Sciatic nerve (tissue), 2 donors: ENCODE results near the gene SLC25A26. TPM values are rescaled to one million over a fixed set of nuclear protein-coding genes. Genes with fewer than 3 reads are reported as not detected.
"Not testable (repeated sequence)": the region's sequence is repeated elsewhere in the genome, so short reads cannot be mapped to it uniquely, and the experiment has no call there.

Experiments used
- ATAC-seq: fragments of 200-7000 bp; cut with Tn5 transposase; one replicate; pipeline ENCODE4 v1.9.1; 2020; ENCODE audit warnings: mild to moderate bottlenecking, moderate library complexity
- DNase-seq: peaks from one replicate; pipeline ENCODE4 v3.0.0-alpha.2; 2020; ENCODE audit warnings: low spot score
- intact Hi-C: fragments of 100-400 bp; cut with DNase I; formaldehyde crosslinking; loops from one replicate; pipeline ENCODE4 v1.14.2; 2022
- total RNA-seq: library from RNA; stranded (reverse); fragmentation: NEBNext Ultra II Directional; extraction: Animal tissue kit (Norgen Biotek cat#: 25700); gene quantifications from one replicate; pipeline ENCODE4 v1.2.1, GENCODE V29; 2021
- donor health status: DM: no; HTN: no; CAD: no.
- donor health status: DM: no; HTN: no; CAD: no.

Gene SLC25A26
- total RNA-seq, 1 donor from 2014 or later, result 16.4 TPM

DNA sequence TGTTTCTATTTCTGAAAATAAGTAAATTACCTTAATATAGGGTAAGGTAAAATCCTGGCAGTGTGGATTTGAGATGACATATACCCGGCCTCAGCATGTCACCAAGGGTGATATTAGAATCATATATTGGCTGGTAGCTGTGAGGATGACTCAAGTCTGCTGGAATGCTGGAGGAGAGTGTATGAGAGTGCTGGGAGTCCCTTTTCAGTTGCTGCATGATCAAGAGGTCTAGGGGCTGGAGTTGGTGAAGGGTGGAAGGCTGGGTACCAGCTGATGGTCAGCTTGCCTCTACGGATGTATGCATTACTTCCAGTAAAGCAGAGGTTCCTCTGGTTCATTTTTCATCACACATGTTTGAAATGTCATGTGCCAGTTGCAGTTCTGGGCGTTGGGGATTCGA, 40.6 kb downstream of the SLC25A26 start:
- DNase-seq, result no peak
- intact Hi-C loops, result no loop called here
- ATAC-seq, result no peak

- DNase-seq, result no peak
- intact Hi-C loops, result no loop called here
- ATAC-seq, result no peak
These were observed 44.8 kb downstream of the SLC25A26 start for GRCh38 chr3:66265649-66266048.

- ATAC-seq, result no peak
- no peak for DNase-seq
- intact Hi-C loops, result no loop called here
These were observed 45.8 kb downstream of the SLC25A26 start for GRCh38 chr3:66266551-66266950.

DNA sequence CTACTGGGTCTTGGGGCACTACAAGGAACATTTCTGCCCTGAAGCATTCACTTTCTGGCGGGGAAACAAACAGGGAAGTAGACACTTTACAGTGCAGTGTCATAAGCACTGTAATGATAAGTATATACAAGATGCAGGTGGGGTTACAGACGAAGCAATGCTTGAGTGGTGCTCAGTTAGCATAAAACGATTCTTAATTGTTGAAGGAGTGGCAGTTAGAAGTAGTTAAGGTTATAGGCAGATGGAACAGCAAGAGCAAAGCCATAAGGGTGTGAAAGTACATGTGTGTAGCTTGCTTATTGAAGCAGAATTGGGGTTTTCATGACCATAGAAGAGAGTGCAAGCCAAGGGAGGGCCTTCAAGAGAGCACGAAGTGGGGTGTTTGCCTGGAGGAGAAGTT, 46.2 kb downstream of the SLC25A26 start:
- ATAC-seq (no peak), DNase-seq (no peak)
- intact Hi-C loops, result no loop called here

- intact Hi-C loops, result no loop called here
- no peak for DNase-seq
- no peak for ATAC-seq
These were observed 47.1 kb downstream of the SLC25A26 start for GRCh38 chr3:66267906-66268305.

- no peak for DNase-seq
- ATAC-seq, result no peak
- intact Hi-C loops, result no loop called here
These were observed 48.1 kb downstream of the SLC25A26 start for GRCh38 chr3:66268864-66269263.

DNA sequence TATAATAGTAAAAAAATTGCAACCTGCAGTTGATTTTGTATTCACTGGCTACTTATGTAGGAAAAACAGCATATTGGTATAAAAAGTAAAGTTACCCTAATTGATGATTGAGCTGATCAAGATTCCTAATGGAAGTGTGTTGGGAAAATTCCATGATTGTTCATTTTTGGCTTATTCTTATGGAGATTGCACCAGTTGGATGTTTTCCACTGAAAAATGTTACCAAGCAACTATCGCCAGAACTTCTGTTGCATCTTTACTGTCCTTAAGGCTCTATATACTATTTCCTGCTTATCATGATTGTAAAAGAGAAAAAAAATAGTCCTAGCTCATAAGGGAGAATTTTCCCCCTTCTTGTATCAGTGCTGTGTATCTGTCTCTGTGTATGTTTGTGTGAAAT, 48.6 kb downstream of the SLC25A26 start:
- DNase-seq, result no peak
- intact Hi-C loops, result no loop called here
- no peak for ATAC-seq

DNA sequence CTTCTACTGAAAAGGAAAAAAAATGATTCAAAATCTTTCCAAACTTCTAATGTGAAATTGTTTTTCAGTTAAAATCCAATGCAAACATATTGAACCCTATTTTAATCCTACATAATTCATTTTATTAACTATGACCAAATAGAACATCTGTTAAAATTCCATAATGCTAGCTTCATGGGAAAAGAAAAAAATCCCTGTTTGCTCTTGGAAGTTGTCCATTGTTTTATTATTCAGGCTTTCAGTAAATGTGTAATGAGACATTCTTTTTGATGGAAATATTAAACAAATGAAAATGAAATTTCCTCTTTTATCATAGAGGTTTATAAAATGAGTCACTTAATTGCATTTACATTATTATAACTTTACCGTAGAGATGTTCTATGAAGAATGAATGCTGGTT, 49.5 kb downstream of the SLC25A26 start:
- DNase-seq, result no peak
- intact Hi-C loops, result no loop called here
- ATAC-seq, result no peak

DNA sequence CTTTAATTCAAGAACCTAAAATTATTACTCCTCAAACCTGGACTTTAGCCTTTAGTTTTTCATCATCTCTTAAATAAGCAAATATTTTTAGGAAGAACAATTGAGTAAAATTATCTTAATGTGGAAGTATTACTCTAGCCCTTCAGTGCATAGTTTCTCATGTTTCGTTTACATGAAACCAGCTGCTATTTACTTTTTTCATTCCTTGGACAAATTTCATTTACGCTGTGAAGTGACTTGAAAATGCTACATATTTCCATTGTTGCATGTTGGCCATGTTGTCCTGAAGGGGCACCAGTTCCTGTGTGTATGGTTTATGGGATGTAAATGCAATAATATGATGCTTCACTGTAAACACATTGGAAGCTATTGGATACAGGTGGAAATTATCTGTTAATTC, 49.9 kb downstream of the SLC25A26 start:
- DNase-seq (no peak), ATAC-seq (no peak)
- intact Hi-C loops, result no loop called here

DNA sequence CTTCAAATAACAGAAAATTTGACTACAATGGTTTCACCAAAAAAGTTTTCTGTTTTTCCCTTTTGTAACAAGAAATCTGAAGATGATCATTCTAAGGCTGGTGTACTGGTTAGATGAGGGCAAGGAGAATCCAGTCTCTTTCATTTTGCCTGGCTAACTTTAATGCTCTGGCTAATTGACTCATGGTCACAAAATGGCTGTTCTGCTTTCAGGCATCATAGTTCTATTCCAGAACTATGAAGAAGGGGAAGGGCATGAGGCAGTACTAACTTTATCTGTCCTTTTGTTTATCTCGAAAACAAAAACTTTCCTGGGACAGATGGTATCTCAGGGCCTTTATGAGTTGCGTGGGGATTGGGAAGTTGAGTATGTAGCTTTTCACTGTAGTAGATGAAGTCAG, 50.4 kb downstream of the SLC25A26 start:
- intact Hi-C loops, result no loop called here
- ATAC-seq, result no peak

GRCh38 chr3:66272016-66272415, 51.2 kb downstream of the SLC25A26 start:
- ATAC-seq, result no peak
- intact Hi-C loops, result no loop called here
- no peak for DNase-seq

More for the DNA sequence above, 50.4 kb downstream of the SLC25A26 start:
- DNase-seq, result no peak

- DNase-seq, intact Hi-C loops: not testable (repeated sequence)
These were observed 54.0 kb downstream of the SLC25A26 start for GRCh38 chr3:66274837-66275236.

GRCh38 chr3:66276705-66277274, 56.0 kb downstream of the SLC25A26 start:
- peak; percentile 61 for ATAC-seq
- intact Hi-C loops, result no loop called here
- DNase-seq, result peak; percentile 72

More at GRCh38 chr3:66274837-66275236, 54.0 kb downstream of the SLC25A26 start:
- ATAC-seq, result not testable (repeated sequence)

DNA sequence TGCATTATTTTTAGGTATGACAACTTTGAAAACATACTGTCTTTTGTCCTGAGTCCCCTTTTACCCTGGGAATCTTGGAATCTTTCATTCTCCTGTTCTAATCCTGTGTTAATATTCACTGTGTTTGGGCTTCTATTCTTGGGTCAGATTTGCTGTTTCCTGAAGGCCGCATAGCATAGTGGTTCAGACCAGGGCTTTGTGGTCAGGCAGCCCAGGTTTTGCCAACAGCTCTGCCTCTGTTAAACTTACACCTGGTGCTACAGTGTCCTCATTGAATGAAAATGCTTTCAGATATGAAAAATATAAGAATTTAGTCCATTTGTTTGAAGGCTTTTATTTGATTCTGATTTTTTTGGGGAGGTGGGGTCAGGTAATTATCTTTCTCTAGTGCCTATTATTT, 58.4 kb downstream of the SLC25A26 start:
- no peak for DNase-seq
- intact Hi-C loops, result no loop called here
- ATAC-seq, result no peak

- DNase-seq (no peak), ATAC-seq (no peak)
- intact Hi-C loops, result no loop called here
These were observed 59.5 kb downstream of the SLC25A26 start for GRCh38 chr3:66280304-66280703.

DNA sequence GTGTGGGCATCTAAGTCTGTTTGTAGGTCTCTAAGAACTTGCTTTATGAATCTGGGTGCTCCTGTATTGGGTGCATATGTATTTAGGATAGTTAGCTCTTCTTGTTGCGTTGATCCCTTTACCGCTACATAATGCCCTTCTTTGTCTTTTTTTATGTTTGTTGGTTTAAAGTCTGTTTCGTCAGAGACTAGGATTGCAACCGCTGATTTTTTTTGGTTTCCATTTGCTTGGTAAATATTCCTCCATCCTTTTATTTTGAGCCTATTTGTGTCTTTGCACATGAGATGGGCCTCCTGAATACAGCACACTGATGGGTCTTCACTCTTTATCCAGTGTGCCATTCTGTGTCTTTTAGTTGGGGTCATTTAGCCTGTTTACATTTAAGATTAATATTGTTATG, 71.1 kb downstream of the SLC25A26 start:
- ATAC-seq, intact Hi-C loops, DNase-seq: not testable (repeated sequence)

- no peak for DNase-seq
- intact Hi-C loops, result no loop called here
- ATAC-seq, result peak; percentile 58
These were observed 76.6 kb downstream of the SLC25A26 start for GRCh38 chr3:66297260-66297873.

- peak; percentile 56 for ATAC-seq
- DNase-seq, result no peak
- intact Hi-C loops, result no loop called here
These were observed 77.1 kb downstream of the SLC25A26 start for GRCh38 chr3:66297900-66298299.

DNA sequence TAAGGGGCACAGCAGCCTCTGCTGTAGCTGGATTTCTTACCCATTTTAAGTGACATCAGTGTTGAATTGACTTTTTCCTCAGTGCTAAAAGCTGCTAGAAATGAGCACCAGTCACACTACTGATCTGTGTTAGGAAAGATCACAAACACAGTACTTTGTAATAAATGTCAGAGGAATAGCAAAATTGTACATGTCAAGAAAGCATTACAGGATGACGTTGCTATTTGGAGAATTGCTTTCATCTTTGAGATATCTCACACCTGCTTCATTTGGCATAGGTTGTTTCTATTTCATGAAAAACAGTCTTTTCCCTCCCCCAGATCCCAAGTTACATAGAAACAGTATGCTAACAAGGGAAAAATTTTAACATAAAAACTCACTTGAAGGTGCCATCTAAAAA, 77.8 kb downstream of the SLC25A26 start:
- no peak for ATAC-seq
- intact Hi-C loops, result no loop called here
- no peak for DNase-seq

DNA sequence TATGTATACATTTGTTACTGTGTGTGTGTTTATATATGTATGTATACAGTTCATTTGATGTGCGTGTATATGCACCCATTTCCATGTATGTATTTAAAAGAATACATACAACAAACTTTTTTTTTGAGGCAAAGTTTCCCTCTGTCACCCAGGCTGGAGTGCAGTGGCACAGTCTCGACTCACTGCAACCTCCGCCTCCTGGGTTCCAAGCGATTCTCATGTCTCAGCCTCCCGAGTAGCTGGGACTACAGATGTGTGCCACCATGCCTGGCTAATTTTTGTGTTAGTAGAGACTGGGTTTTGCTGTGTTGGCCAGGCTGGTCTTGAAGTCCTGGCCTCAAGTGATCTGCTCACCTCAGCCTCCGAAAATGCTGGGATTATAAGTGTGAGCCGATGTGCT, 78.3 kb downstream of the SLC25A26 start:
- ATAC-seq, DNase-seq, intact Hi-C loops: not testable (repeated sequence)

- intact Hi-C loops, result no loop called here
- DNase-seq (no peak), ATAC-seq (no peak)
These were observed 79.1 kb downstream of the SLC25A26 start for GRCh38 chr3:66299891-66300290.
